ENCODE measurements around the gene TRMT1. TPM values are rescaled to one million over a fixed set of nuclear protein-coding genes. Genes with fewer than 3 reads are reported as not detected.
A peak's percentile ranks its signal among the peaks of the same experiment; 100 is the strongest.

The TRMT1 gene
- polyA plus RNA-seq, 3 donors, result 14.5 to 94.7 (median 14.5) TPM

- Mint-ChIP-seq H3K36me3 (peaks cover 16 to 22% of the 10 kb centered on the region in 2 donors), H3K9me3 (no peaks in the 10 kb centered on the region), H3K27ac (peak overlapping the region in 5 of 7 donors; percentile 46 to 84 (median 71)), H3K27me3 (ENCODE audit: low read depth in 3 of 3) (peaks cover 0 to 3% (median 0%) of the 10 kb centered on the region in 3 donors), H3K4me3 (peak overlapping the region; percentile 76 to 82), H3K4me1 (peaks cover 55% of the 10 kb centered on the region)
- Histone ChIP-seq H3K79me2 (ENCODE audit: insufficient read depth, low read length) (peaks cover 68% of the 10 kb centered on the region), H3K27me3 (ENCODE audit: control insufficient read depth in 2 of 2, insufficient read depth in 2 of 2, low read length in 2 of 2) (no peaks in the 10 kb centered on the region), H3K27ac (ENCODE audit: low read depth in 1 of 2, low read length in 2 of 2) (peak overlapping the region in 1 of 2 donors; percentile 70), H3K4me2 (replicated peaks; ENCODE audit: extremely low read depth, low read length, poor library complexity, severe bottlenecking) (peak overlapping the region; percentile 89), H3K4me1 (ENCODE audit: control insufficient read depth in 1 of 2, insufficient read depth in 2 of 2, low read length in 2 of 2) (peaks cover 37 to 50% of the 10 kb centered on the region in 2 donors), H3K9me3 (replicated peaks in 1 of 2; ENCODE audit: control insufficient read depth in 1 of 2, insufficient read depth in 1 of 2, low read length in 2 of 2) (no peaks in the 10 kb centered on the region), H3K4me3 (replicated peaks in 1 of 3; ENCODE audit: low read depth in 2 of 3, low read length in 3 of 3) (peak overlapping the region; percentile 78 to 92 (median 92)), H3K9ac (ENCODE audit: insufficient read depth, low read length, poor library complexity, severe bottlenecking) (peak overlapping the region; percentile 85), H4K20me1 (ENCODE audit: insufficient read depth, low read length) (peaks cover 47% of the 10 kb centered on the region), H3K36me3 (replicated peaks in 1 of 2; ENCODE audit: control insufficient read depth in 1 of 2, insufficient read depth in 2 of 2, low read length in 2 of 2) (peaks cover 0 to 23% of the 10 kb centered on the region in 2 donors), H2AFZ (ENCODE audit: insufficient read depth, low read depth, low read length, poor library complexity, severe bottlenecking) (peak overlapping the region; percentile 72)
- no peak for DNase-seq
- TF ChIP-seq CTCF (IDR thresholded peaks at IDR 0.05), result no peak
- WGBS (ENCODE audit: insufficient coverage), result under 1% methylated on average over 55 of the region's 57 CpGs
- intact Hi-C loops (cut with micrococcal nuclease), result loop anchor here in 1 of 2 donors (5.0 kb wide), 1 partner anchor 34 kb away; the partner anchor contains the start of genes IER2 and STX10
Observed at GRCh38 chr19:13118424-13119193, 2.1 kb upstream of the TRMT1 start.

- no peaks in the 10 kb centered on the region for H3K9me3 ChIP-seq (replicated peaks in 1 of 2; ENCODE audit: control insufficient read depth in 1 of 2, insufficient read depth in 1 of 2, low read length in 2 of 2)
- H3K4me1 ChIP-seq (ENCODE audit: control insufficient read depth in 1 of 2, insufficient read depth in 2 of 2, low read length in 2 of 2), result peaks cover 37 to 50% of the 10 kb centered on the region in 2 donors
- H3K4me2 ChIP-seq (replicated peaks; ENCODE audit: extremely low read depth, low read length, poor library complexity, severe bottlenecking), result peak within 1 kb of the TSS; percentile 89
- H3K27me3 ChIP-seq (ENCODE audit: control insufficient read depth in 2 of 2, insufficient read depth in 2 of 2, low read length in 2 of 2), result no peaks in the 10 kb centered on the region
- H3K9me3 Mint-ChIP-seq, result no peaks in the 10 kb centered on the region
- peak within 1 kb of the TSS; percentile 85 for H3K9ac ChIP-seq (ENCODE audit: insufficient read depth, low read length, poor library complexity, severe bottlenecking)
- intact Hi-C loops (cut with micrococcal nuclease), result loop anchor here in 1 of 2 donors (5.0 kb wide), 1 partner anchor 34 kb away; the partner anchor contains the start of genes IER2 and STX10
- H3K36me3 ChIP-seq (replicated peaks in 1 of 2; ENCODE audit: control insufficient read depth in 1 of 2, insufficient read depth in 2 of 2, low read length in 2 of 2), result peaks cover 2 to 21% of the 10 kb centered on the region in 2 donors
- peak within 1 kb of the TSS; percentile 82 to 98 (median 92) for H3K4me3 ChIP-seq (replicated peaks in 1 of 3; ENCODE audit: low read depth in 2 of 3, low read length in 3 of 3)
- H3K4me1 Mint-ChIP-seq, result peaks cover 55% of the 10 kb centered on the region
- no peak for TF ChIP-seq CTCF (IDR thresholded peaks at IDR 0.05)
- peak within 1 kb of the TSS; percentile 91 to 95 for H3K4me3 Mint-ChIP-seq
- peaks cover 15 to 23% of the 10 kb centered on the region in 2 donors for H3K36me3 Mint-ChIP-seq
- H3K27ac ChIP-seq (ENCODE audit: low read depth in 1 of 2, low read length in 2 of 2), result peak within 1 kb of the TSS; percentile 9 to 70
- H4K20me1 ChIP-seq (ENCODE audit: insufficient read depth, low read length), result peaks cover 40% of the 10 kb centered on the region
- H3K27me3 Mint-ChIP-seq (ENCODE audit: low read depth in 3 of 3), result peaks cover 0 to 3% (median 0%) of the 10 kb centered on the region in 3 donors
- H3K79me2 ChIP-seq (ENCODE audit: insufficient read depth, low read length), result peaks cover 61% of the 10 kb centered on the region
- 3% methylated on average over 61 of the region's 65 CpGs for WGBS (ENCODE audit: insufficient coverage)
- peak within 1 kb of the TSS; percentile 83 to 95 (median 89) for H3K27ac Mint-ChIP-seq
- peak within 1 kb of the TSS; percentile 89 for H2AFZ ChIP-seq (ENCODE audit: insufficient read depth, low read depth, low read length, poor library complexity, severe bottlenecking)
- DNase-seq, result peak; percentile 66 to 80 (median 77)
Observed at GRCh38 chr19:13117772-13118423, 1.4 kb upstream of the TRMT1 start, which contains the start of gene NACC1. Gene NACC1, plus strand, starts transcription at chr19:13118264. Its CDS starts 16,944 bp downstream, at chr19:13135208.

Measured in CD14-positive monocyte (primary cell).